ENCODE results near the gene BTBD16. TPM values are rescaled to one million over a fixed set of nuclear protein-coding genes. Genes with fewer than 3 reads are reported as not detected.
A peak's percentile ranks its signal among the peaks of the same experiment; 100 is the strongest.

The BTBD16 gene
- polyA plus RNA-seq, 1 donor: 0.79 TPM

GRCh38 chr10:122236690-122237306 is 34.3 kb upstream of the BTBD16 start:
- no CpG with 5 or more reads among the region's 5 CpGs for WGBS (ENCODE audit: insufficient coverage, low lambda C conversion rate)
- H3K27me3 ChIP-seq (ENCODE audit: control insufficient read depth, insufficient read depth, low read length): no peaks in the 10 kb centered on the region
- peak overlapping the region; percentile 44 for H3K27ac ChIP-seq (ENCODE audit: low read length)
- H3K9me3 ChIP-seq (ENCODE audit: control insufficient read depth, low read depth, low read length): no peaks in the 10 kb centered on the region
- no peak for DNase-seq
- H3K4me1 ChIP-seq (ENCODE audit: control insufficient read depth, insufficient read depth, low read length): peaks cover 2% of the 10 kb centered on the region
- H3K4me3 ChIP-seq (ENCODE audit: low read length): no peak overlapping the region
- peaks cover 69% of the 10 kb centered on the region for H3K36me3 ChIP-seq (ENCODE audit: control insufficient read depth, insufficient read depth, low read length)

- 80% methylated on average over 1 of the region's 17 CpGs for WGBS (ENCODE audit: insufficient coverage, low lambda C conversion rate)
- Histone ChIP-seq H3K27ac (ENCODE audit: low read length) (peak overlapping the region; percentile 46), H3K27me3 (ENCODE audit: control insufficient read depth, insufficient read depth, low read length) (no peaks in the 10 kb centered on the region), H3K4me1 (ENCODE audit: control insufficient read depth, insufficient read depth, low read length) (peaks cover 2% of the 10 kb centered on the region), H3K9me3 (ENCODE audit: control insufficient read depth, low read depth, low read length) (no peaks in the 10 kb centered on the region), H3K4me3 (ENCODE audit: low read length) (no peak overlapping the region), H3K36me3 (ENCODE audit: control insufficient read depth, insufficient read depth, low read length) (peaks cover 70% of the 10 kb centered on the region)
- peak; percentile 69 to 89 for DNase-seq
These were observed 33.6 kb upstream of the BTBD16 start for GRCh38 chr10:122237331-122237990.

DNA sequence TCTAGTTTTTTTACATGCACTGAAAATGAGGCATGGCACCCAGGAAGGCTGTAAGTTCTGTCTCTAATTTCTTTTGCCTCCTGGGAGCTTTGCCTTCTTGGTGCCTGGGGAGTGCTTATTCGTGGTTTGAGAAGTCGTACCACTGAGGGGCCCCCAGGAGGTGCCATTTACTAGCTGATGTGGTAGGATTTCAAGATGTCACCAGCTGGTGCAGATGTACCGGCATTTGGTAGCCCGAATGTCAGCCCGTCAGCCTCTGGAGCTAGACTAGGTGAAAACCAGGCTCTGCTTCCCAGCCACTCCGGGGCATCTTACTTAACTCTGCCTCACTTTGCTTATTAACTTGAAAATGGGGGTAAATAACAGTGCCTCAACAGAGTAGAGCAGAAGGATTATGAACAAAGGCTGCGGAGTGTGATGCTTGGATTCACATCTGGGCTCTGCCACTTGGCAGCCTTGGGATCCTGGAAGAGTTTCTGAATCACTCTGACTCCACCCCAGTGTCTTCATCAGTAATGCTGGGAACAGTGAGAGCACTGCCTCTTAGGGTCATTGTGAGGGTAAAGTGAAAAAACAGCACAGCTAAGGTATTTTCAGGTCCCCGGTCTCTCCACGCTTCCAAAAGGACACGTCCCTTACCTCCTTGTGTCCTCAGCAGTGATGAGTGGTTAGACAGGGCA is 31.4 kb upstream of the BTBD16 start:
- H3K4me1 ChIP-seq (ENCODE audit: control insufficient read depth, insufficient read depth, low read length): peaks cover 2% of the 10 kb centered on the region
- H3K27ac ChIP-seq (ENCODE audit: low read length): no peak overlapping the region
- no peak for DNase-seq
- 100% methylated on average over 2 of the region's 10 CpGs for WGBS (ENCODE audit: insufficient coverage, low lambda C conversion rate)
- peaks cover 75% of the 10 kb centered on the region for H3K36me3 ChIP-seq (ENCODE audit: control insufficient read depth, insufficient read depth, low read length)
- H3K4me3 ChIP-seq (ENCODE audit: low read length): no peak overlapping the region
- H3K27me3 ChIP-seq (ENCODE audit: control insufficient read depth, insufficient read depth, low read length): no peaks in the 10 kb centered on the region
- H3K9me3 ChIP-seq (ENCODE audit: control insufficient read depth, low read depth, low read length): no peaks in the 10 kb centered on the region

DNA sequence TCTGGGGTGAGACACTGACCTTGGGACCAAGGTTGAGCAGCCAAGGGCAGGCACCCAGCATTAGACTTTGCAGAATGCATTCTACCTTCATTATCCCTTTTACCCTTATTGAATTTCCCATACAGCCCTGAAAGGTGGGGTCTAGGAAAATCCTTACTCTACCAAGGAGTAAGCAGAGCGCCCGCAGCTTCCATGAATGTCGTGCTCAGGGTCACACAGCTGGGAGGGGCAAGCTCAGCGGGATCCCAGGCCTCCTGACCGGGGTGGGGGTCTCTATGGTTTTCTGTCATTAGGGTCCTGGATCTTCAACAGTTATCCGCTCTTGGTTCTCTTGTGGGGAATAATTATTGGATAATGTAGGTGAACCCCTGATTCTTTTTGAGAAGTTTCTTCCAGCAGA is 30.7 kb upstream of the BTBD16 start:
- WGBS (ENCODE audit: insufficient coverage, low lambda C conversion rate): no CpG with 5 or more reads among the region's 6 CpGs
- Histone ChIP-seq H3K9me3 (ENCODE audit: control insufficient read depth, low read depth, low read length) (no peaks in the 10 kb centered on the region), H3K4me3 (ENCODE audit: low read length) (no peak overlapping the region), H3K27me3 (ENCODE audit: control insufficient read depth, insufficient read depth, low read length) (no peaks in the 10 kb centered on the region), H3K27ac (ENCODE audit: low read length) (no peak overlapping the region), H3K4me1 (ENCODE audit: control insufficient read depth, insufficient read depth, low read length) (peaks cover 2% of the 10 kb centered on the region), H3K36me3 (ENCODE audit: control insufficient read depth, insufficient read depth, low read length) (peaks cover 81% of the 10 kb centered on the region)
- DNase-seq: no peak

- DNase-seq: no peak
- WGBS (ENCODE audit: insufficient coverage, low lambda C conversion rate): no CpG with 5 or more reads among the region's 8 CpGs
- H3K4me1 ChIP-seq (ENCODE audit: control insufficient read depth, insufficient read depth, low read length): peaks cover 1% of the 10 kb centered on the region
- H3K36me3 ChIP-seq (ENCODE audit: control insufficient read depth, insufficient read depth, low read length): peaks cover 81% of the 10 kb centered on the region
- no peaks in the 10 kb centered on the region for H3K9me3 ChIP-seq (ENCODE audit: control insufficient read depth, low read depth, low read length)
- no peaks in the 10 kb centered on the region for H3K27me3 ChIP-seq (ENCODE audit: control insufficient read depth, insufficient read depth, low read length)
- no peak overlapping the region for H3K4me3 ChIP-seq (ENCODE audit: low read length)
- H3K27ac ChIP-seq (ENCODE audit: low read length): no peak overlapping the region
These were observed 29.3 kb upstream of the BTBD16 start for GRCh38 chr10:122241836-122242235.

GRCh38 chr10:122243550-122243949 is 27.5 kb upstream of the BTBD16 start:
- no peak for DNase-seq
- H3K36me3 ChIP-seq (ENCODE audit: control insufficient read depth, insufficient read depth, low read length): peaks cover 86% of the 10 kb centered on the region
- H3K4me1 ChIP-seq (ENCODE audit: control insufficient read depth, insufficient read depth, low read length): no peaks in the 10 kb centered on the region
- H3K27me3 ChIP-seq (ENCODE audit: control insufficient read depth, insufficient read depth, low read length): no peaks in the 10 kb centered on the region
- H3K9me3 ChIP-seq (ENCODE audit: control insufficient read depth, low read depth, low read length): no peaks in the 10 kb centered on the region
- no peak overlapping the region for H3K4me3 ChIP-seq (ENCODE audit: low read length)
- no peak overlapping the region for H3K27ac ChIP-seq (ENCODE audit: low read length)
- WGBS (ENCODE audit: insufficient coverage, low lambda C conversion rate): 83% methylated on average over 2 of the region's 2 CpGs

DNA sequence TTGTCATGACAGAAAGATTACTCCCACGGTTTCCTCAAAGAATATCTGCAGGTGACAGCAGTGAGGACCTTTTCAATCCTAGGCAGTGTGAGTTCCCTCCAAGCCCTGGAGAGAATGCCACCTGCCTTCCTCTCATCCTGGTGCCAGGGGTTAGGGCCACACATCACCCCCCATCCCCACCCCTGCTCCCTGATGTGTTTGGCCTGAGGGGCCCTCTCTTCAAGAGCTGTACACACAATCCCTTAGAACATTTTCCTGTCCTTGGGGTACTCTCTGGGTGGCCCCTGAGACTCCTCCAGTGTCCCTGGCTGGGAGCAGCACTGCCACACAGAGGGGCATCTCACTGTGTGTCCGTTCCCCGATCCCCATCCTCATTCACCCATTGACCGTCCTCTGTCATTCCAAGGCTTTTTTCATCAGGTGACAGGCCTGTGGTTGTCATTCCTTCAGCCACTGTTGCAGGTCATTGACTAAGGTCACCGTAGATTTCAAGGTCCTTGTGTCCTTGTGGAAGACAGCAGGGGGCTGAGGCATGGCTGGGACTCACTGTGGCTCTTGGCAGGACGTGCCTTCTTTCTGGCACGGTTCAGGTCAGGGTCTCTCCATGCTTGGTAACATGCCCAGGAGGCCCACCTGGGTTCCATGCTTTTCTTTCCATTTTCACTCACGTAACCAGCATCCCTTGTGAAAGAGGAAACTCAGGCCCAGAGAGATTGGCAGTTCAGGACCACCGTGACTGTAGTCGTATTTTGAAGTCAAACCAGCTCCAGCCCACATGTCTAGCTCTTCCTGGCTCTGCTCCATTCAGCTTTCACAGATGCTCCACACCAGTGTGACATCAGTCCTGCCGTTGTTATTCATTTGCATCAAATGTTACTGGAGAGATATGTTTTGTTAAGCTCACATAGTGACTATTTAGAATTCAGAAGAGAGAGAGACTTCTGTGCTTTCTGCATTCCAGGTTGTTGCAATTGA is 26.8 kb upstream of the BTBD16 start:
- DNase-seq: no peak
- peaks cover 92% of the 10 kb centered on the region for H3K36me3 ChIP-seq (ENCODE audit: control insufficient read depth, insufficient read depth, low read length)
- 67% methylated on average over 1 of the region's 11 CpGs for WGBS (ENCODE audit: insufficient coverage, low lambda C conversion rate)

DNA sequence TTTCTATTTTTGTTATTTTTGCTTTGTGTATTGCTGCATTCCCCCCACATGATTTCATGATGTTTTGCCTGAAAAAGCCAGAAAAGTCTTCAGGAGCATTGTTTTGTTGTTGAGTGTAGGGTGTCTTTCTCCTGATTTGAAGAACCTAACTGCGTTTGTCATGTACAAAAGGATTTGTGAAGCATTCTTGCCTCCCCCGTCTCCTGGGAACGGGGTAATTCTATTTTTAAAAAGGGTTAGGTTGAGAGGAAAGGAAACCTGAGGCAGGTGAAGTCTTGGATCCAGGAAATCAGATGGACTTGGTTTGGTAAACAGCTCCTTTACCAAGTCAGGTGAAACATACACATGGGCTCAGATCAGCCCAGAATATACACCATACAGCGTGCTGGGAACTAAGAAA is 26.0 kb upstream of the BTBD16 start:
- no CpG with 5 or more reads among the region's 4 CpGs for WGBS (ENCODE audit: insufficient coverage, low lambda C conversion rate)
- H3K9me3 ChIP-seq (ENCODE audit: control insufficient read depth, low read depth, low read length): no peaks in the 10 kb centered on the region
- no peaks in the 10 kb centered on the region for H3K27me3 ChIP-seq (ENCODE audit: control insufficient read depth, insufficient read depth, low read length)
- peaks cover 92% of the 10 kb centered on the region for H3K36me3 ChIP-seq (ENCODE audit: control insufficient read depth, insufficient read depth, low read length)
- H3K4me1 ChIP-seq (ENCODE audit: control insufficient read depth, insufficient read depth, low read length): no peaks in the 10 kb centered on the region
- no peak overlapping the region for H3K27ac ChIP-seq (ENCODE audit: low read length)
- H3K4me3 ChIP-seq (ENCODE audit: low read length): no peak overlapping the region
- no peak for DNase-seq

More for the DNA sequence above, 26.8 kb upstream of the BTBD16 start:
- Histone ChIP-seq H3K27me3 (ENCODE audit: control insufficient read depth, insufficient read depth, low read length) (no peaks in the 10 kb centered on the region), H3K27ac (ENCODE audit: low read length) (no peak overlapping the region), H3K4me1 (ENCODE audit: control insufficient read depth, insufficient read depth, low read length) (no peaks in the 10 kb centered on the region), H3K9me3 (ENCODE audit: control insufficient read depth, low read depth, low read length) (no peaks in the 10 kb centered on the region), H3K4me3 (ENCODE audit: low read length) (no peak overlapping the region)

DNA sequence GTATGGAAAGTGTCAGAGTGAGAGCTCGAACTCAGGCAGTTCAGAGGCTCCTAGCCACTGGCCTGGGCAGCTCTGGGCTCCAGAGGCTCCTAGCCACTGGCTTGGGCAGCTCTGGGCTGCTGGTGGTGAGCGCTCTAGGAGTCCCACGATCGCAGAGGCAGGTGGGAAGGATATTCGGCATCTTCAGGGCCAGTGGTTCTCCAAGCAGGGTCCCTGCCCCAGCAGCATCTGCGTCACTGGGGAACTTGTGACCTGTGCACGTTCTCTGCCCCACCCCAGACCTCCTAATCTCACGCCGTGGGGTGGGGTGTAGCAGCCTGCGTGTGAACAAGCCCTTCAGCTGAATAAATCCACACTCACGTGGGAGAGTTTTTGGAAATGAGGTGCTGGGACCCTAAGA is 25.2 kb upstream of the BTBD16 start:
- H3K9me3 ChIP-seq (ENCODE audit: control insufficient read depth, low read depth, low read length): no peaks in the 10 kb centered on the region
- peaks cover 89% of the 10 kb centered on the region for H3K36me3 ChIP-seq (ENCODE audit: control insufficient read depth, insufficient read depth, low read length)

More for the DNA sequence above, 25.2 kb upstream of the BTBD16 start:
- no CpG with 5 or more reads among the region's 11 CpGs for WGBS (ENCODE audit: insufficient coverage, low lambda C conversion rate)
- DNase-seq: no peak
- no peak overlapping the region for H3K27ac ChIP-seq (ENCODE audit: low read length)
- no peaks in the 10 kb centered on the region for H3K4me1 ChIP-seq (ENCODE audit: control insufficient read depth, insufficient read depth, low read length)
- H3K4me3 ChIP-seq (ENCODE audit: low read length): no peak overlapping the region
- no peaks in the 10 kb centered on the region for H3K27me3 ChIP-seq (ENCODE audit: control insufficient read depth, insufficient read depth, low read length)
